ENCODE data around the gene GPATCH8.
"Not testable (repeated sequence)": the region's sequence is repeated elsewhere in the genome, so short reads cannot be mapped to it uniquely, and the experiment has no call there.

GPATCH8 gene

GRCh38 chr17:44523672-44523972 lies 20.4 kb upstream of the GPATCH8 start:
- no peak overlapping the region for H3K4me3 ChIP-seq (ENCODE audit: extremely low read depth, insufficient read depth, low read length, poor library complexity, severe bottlenecking)
- no peaks in the 10 kb centered on the region for H3K36me3 ChIP-seq (ENCODE audit: control insufficient read depth, insufficient read depth, low read length)
- no peaks in the 10 kb centered on the region for H3K4me1 ChIP-seq (ENCODE audit: control insufficient read depth, insufficient read depth, low read length, poor library complexity, severe bottlenecking)
- WGBS, 2 experiments (ENCODE audit: insufficient coverage in 2 of 2), result 80 to 100% methylated on average over 1 to 2 of the region's 3 CpGs
- no peak overlapping the region for H3K27ac ChIP-seq (ENCODE audit: low read depth, low read length, severe bottlenecking)
- H3K9me3 ChIP-seq (ENCODE audit: control insufficient read depth, low read length), result peaks cover 16% of the 10 kb centered on the region

- WGBS, 2 experiments (ENCODE audit: insufficient coverage in 2 of 2), result 82 to 88% methylated on average over 8 to 11 of the region's 14 CpGs
- H3K9me3 ChIP-seq (ENCODE audit: control insufficient read depth, low read length), result peaks cover 15% of the 10 kb centered on the region
Measured at GRCh38 chr17:44522883-44523671, 19.9 kb upstream of the GPATCH8 start.

GRCh38 chr17:44518032-44518431 lies 14.8 kb upstream of the GPATCH8 start:
- no peak overlapping the region for H3K4me3 ChIP-seq (ENCODE audit: extremely low read depth, insufficient read depth, low read length, poor library complexity, severe bottlenecking)
- no peaks in the 10 kb centered on the region for H3K36me3 ChIP-seq (ENCODE audit: control insufficient read depth, insufficient read depth, low read length)
- H3K27ac ChIP-seq (ENCODE audit: low read depth, low read length, severe bottlenecking), result no peak overlapping the region
- no peaks in the 10 kb centered on the region for H3K9me3 ChIP-seq (ENCODE audit: control insufficient read depth, low read length)
- H3K4me1 ChIP-seq (ENCODE audit: control insufficient read depth, insufficient read depth, low read length, poor library complexity, severe bottlenecking), result no peaks in the 10 kb centered on the region
- WGBS, 2 experiments (ENCODE audit: insufficient coverage in 2 of 2), result 80 to 100% methylated on average over 1 to 2 of the region's 3 CpGs

More at GRCh38 chr17:44522883-44523671, 19.9 kb upstream of the GPATCH8 start:
- Histone ChIP-seq H3K4me3 (ENCODE audit: extremely low read depth, insufficient read depth, low read length, poor library complexity, severe bottlenecking) (no peak overlapping the region), H3K4me1 (ENCODE audit: control insufficient read depth, insufficient read depth, low read length, poor library complexity, severe bottlenecking) (no peaks in the 10 kb centered on the region), H3K36me3 (ENCODE audit: control insufficient read depth, insufficient read depth, low read length) (no peaks in the 10 kb centered on the region), H3K27ac (ENCODE audit: low read depth, low read length, severe bottlenecking) (no peak overlapping the region)

- peak overlapping the region; percentile 45 for H3K27ac ChIP-seq (ENCODE audit: low read depth, low read length, severe bottlenecking)
- WGBS, 2 experiments (ENCODE audit: insufficient coverage in 2 of 2), result 38 to 55% methylated on average over 7 to 10 of the region's 14 CpGs
- not testable (repeated sequence) for H3K9me3 ChIP-seq (ENCODE audit: control insufficient read depth, low read length); H3K4me3 ChIP-seq (ENCODE audit: extremely low read depth, insufficient read depth, low read length, poor library complexity, severe bottlenecking); H3K4me1 ChIP-seq (ENCODE audit: control insufficient read depth, insufficient read depth, low read length, poor library complexity, severe bottlenecking); H3K36me3 ChIP-seq (ENCODE audit: control insufficient read depth, insufficient read depth, low read length)
Measured at GRCh38 chr17:44511241-44512134, 8.3 kb upstream of the GPATCH8 start.

GRCh38 chr17:44506939-44507604 lies 3.9 kb upstream of the GPATCH8 start:
- not testable (repeated sequence) for H3K4me3 ChIP-seq (ENCODE audit: extremely low read depth, insufficient read depth, low read length, poor library complexity, severe bottlenecking); H3K4me1 ChIP-seq (ENCODE audit: control insufficient read depth, insufficient read depth, low read length, poor library complexity, severe bottlenecking); H3K9me3 ChIP-seq (ENCODE audit: control insufficient read depth, low read length); H3K27ac ChIP-seq (ENCODE audit: low read depth, low read length, severe bottlenecking); H3K36me3 ChIP-seq (ENCODE audit: control insufficient read depth, insufficient read depth, low read length)
- WGBS, 2 experiments (ENCODE audit: insufficient coverage in 2 of 2), result 86 to 93% methylated on average over 7 to 8 of the region's 10 CpGs

- WGBS, 2 experiments (ENCODE audit: insufficient coverage in 2 of 2), result 0% methylated on average over 20 of the region's 25 CpGs
- H3K36me3 ChIP-seq (ENCODE audit: control insufficient read depth, insufficient read depth, low read length), result peaks cover 10% of the 10 kb centered on the region
- peak overlapping the region; percentile 95 for H3K4me3 ChIP-seq (ENCODE audit: extremely low read depth, insufficient read depth, low read length, poor library complexity, severe bottlenecking)
- no peaks in the 10 kb centered on the region for H3K9me3 ChIP-seq (ENCODE audit: control insufficient read depth, low read length)
- peaks cover 4% of the 10 kb centered on the region for H3K4me1 ChIP-seq (ENCODE audit: control insufficient read depth, insufficient read depth, low read length, poor library complexity, severe bottlenecking)
- H3K27ac ChIP-seq (ENCODE audit: low read depth, low read length, severe bottlenecking), result peak overlapping the region; percentile 97
Measured at GRCh38 chr17:44502598-44503146, 534 bp downstream of the GPATCH8 start.

- 33% methylated on average over 1 of the region's 6 CpGs; no CpG with 5 or more reads in 1 of the 2 experiments for WGBS, 2 experiments (ENCODE audit: insufficient coverage in 2 of 2)
- Histone ChIP-seq H3K9me3 (ENCODE audit: control insufficient read depth, low read length) (no peaks in the 10 kb centered on the region), H3K27ac (ENCODE audit: low read depth, low read length, severe bottlenecking) (no peak overlapping the region), H3K36me3 (ENCODE audit: control insufficient read depth, insufficient read depth, low read length) (peaks cover 10% of the 10 kb centered on the region), H3K4me1 (ENCODE audit: control insufficient read depth, insufficient read depth, low read length, poor library complexity, severe bottlenecking) (peaks cover 4% of the 10 kb centered on the region), H3K4me3 (ENCODE audit: extremely low read depth, insufficient read depth, low read length, poor library complexity, severe bottlenecking) (peak overlapping the region; percentile 95)
Measured at GRCh38 chr17:44501866-44502375, 1.3 kb downstream of the GPATCH8 start.

- no peaks in the 10 kb centered on the region for H3K9me3 ChIP-seq (ENCODE audit: control insufficient read depth, low read length)
- peaks cover 10% of the 10 kb centered on the region for H3K36me3 ChIP-seq (ENCODE audit: control insufficient read depth, insufficient read depth, low read length)
- peaks cover 4% of the 10 kb centered on the region for H3K4me1 ChIP-seq (ENCODE audit: control insufficient read depth, insufficient read depth, low read length, poor library complexity, severe bottlenecking)
- WGBS, 2 experiments (ENCODE audit: insufficient coverage in 2 of 2), result 75 to 80% methylated on average over 1 of the region's 1 CpG
- H3K4me3 ChIP-seq (ENCODE audit: extremely low read depth, insufficient read depth, low read length, poor library complexity, severe bottlenecking), result no peak overlapping the region
- no peak overlapping the region for H3K27ac ChIP-seq (ENCODE audit: low read depth, low read length, severe bottlenecking)
Measured at GRCh38 chr17:44499722-44500121, 3.5 kb downstream of the GPATCH8 start.

GRCh38 chr17:44496815-44497214 lies 6.4 kb downstream of the GPATCH8 start:
- Histone ChIP-seq H3K4me1 (ENCODE audit: control insufficient read depth, insufficient read depth, low read length, poor library complexity, severe bottlenecking) (no peaks in the 10 kb centered on the region), H3K27ac (ENCODE audit: low read depth, low read length, severe bottlenecking) (no peak overlapping the region), H3K4me3 (ENCODE audit: extremely low read depth, insufficient read depth, low read length, poor library complexity, severe bottlenecking) (no peak overlapping the region), H3K36me3 (ENCODE audit: control insufficient read depth, insufficient read depth, low read length) (peaks cover 10% of the 10 kb centered on the region), H3K9me3 (ENCODE audit: control insufficient read depth, low read length) (no peaks in the 10 kb centered on the region)
- 100% methylated on average over 1 of the region's 2 CpGs; no CpG with 5 or more reads in 1 of the 2 experiments for WGBS, 2 experiments (ENCODE audit: insufficient coverage in 2 of 2)

GRCh38 chr17:44493339-44493738 lies 9.9 kb downstream of the GPATCH8 start:
- Histone ChIP-seq H3K4me1 (ENCODE audit: control insufficient read depth, insufficient read depth, low read length, poor library complexity, severe bottlenecking) (no peaks in the 10 kb centered on the region), H3K9me3 (ENCODE audit: control insufficient read depth, low read length) (no peaks in the 10 kb centered on the region), H3K36me3 (ENCODE audit: control insufficient read depth, insufficient read depth, low read length) (peaks cover 25% of the 10 kb centered on the region), H3K27ac (ENCODE audit: low read depth, low read length, severe bottlenecking) (no peak overlapping the region), H3K4me3 (ENCODE audit: extremely low read depth, insufficient read depth, low read length, poor library complexity, severe bottlenecking) (no peak overlapping the region)
- 100% methylated on average over 1 of the region's 5 CpGs for WGBS, 2 experiments (ENCODE audit: insufficient coverage in 2 of 2)
